Astrocyte (in vitro differentiated cells and primary cell): ENCODE results near the gene NR2F2.

Source experiments
- CTCF ChIP-seq: IDR thresholded peaks from 2 replicates; pipeline ENCODE4 v1.5.1; 2011; ENCODE audit warnings: low read depth, mild to moderate bottlenecking, inconsistent platforms, low read length, moderate library complexity; ENCODE audit not compliant: insufficient read depth
- EZH2 ChIP-seq: IDR thresholded peaks from 2 replicates; pipeline ENCODE4 v1.6.1; 2012; ENCODE audit warnings: mild to moderate bottlenecking, low read length, inconsistent platforms; ENCODE audit not compliant: insufficient read depth

DNA sequence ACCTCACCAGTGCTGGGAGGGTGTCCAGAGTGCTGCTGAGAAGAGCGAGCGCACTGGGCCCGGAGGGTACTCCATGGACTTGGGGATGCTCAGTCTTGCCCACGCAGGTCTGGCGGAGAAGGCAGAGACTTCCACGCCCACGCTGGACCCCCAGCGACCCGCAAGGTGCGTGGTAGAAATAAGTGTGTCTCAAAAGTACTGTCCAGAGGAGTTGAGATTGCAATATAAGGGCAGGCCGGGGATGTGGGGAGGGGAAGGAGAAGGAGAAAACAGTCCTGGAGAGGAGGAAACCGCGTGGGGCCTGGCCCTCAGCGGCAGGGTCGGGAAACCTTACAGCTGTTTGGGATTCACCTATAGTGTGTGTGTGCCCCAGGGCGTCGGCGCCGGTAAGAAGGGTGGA is 38.9 kb downstream of the NR2F2 start:
- TF ChIP-seq EZH2 (no peak), CTCF (no peak)
